Stomach (tissue), 9 donors: ENCODE data around the gene SPNS1. TPM values are rescaled to one million over a fixed set of nuclear protein-coding genes. Genes with fewer than 3 reads are reported as not detected.

Experiments
- DNase-seq, 2 donors: peaks; one replicate each; pipeline versions ENCODE4 v3.0.0 to v3.0.0-alpha.2; 2013 to 2019
- H3K27ac ChIP-seq, 5 donors: fragments of 200-600 bp in 4 of 5; sonication (generic) in 4 of 5; one replicate each; pipeline ENCODE4 v1.5.1; 2013 to 2019; ENCODE audit warnings: mild to moderate bottlenecking in 1 of 5, moderate library complexity in 1 of 5
- H3K27me3 ChIP-seq, 3 donors: fragments of 200-600 bp; sonication (generic); one replicate each; pipeline ENCODE4 v1.5.1; 2017 to 2019; ENCODE audit warnings: mixed run types in 1 of 3
- H3K36me3 ChIP-seq, 4 donors: fragments of 200-600 bp; sonication (generic); 1 replicate in 3 of 4; 2 replicates in 1 of 4; pipeline ENCODE4 v1.5.1; 2016 to 2019
- H3K4me1 ChIP-seq, 4 donors: fragments of 200-600 bp; sonication (generic); one replicate each; pipeline ENCODE4 v1.5.1; 2016 to 2019
- H3K4me3 ChIP-seq, 4 donors: fragments of 200-600 bp; sonication (generic) in 3 of 4; one replicate each; pipeline ENCODE4 v1.5.1; 2016 to 2019; ENCODE audit warnings: mild to moderate bottlenecking in 1 of 4
- H3K9me3 ChIP-seq, 4 donors: fragments of 200-600 bp; sonication (generic); one replicate each; pipeline ENCODE4 v1.5.1; 2016 to 2019
- EP300 ChIP-seq: sonication (generic); formaldehyde crosslinking; IDR thresholded peaks from one replicate; pipeline ENCODE4 v1.6.1; 2017; ENCODE audit warnings: antibody characterized with exemption
- POLR2A ChIP-seq, 4 donors: fragments of 450-650 bp; IDR thresholded peaks; one replicate each; pipeline ENCODE4 v1.6.1; 2016; ENCODE audit warnings: antibody characterized with exemption in 4 of 4, control low read depth in 2 of 4, mild to moderate bottlenecking in 1 of 4, moderate library complexity in 1 of 4
- POLR2AphosphoS5 ChIP-seq, 3 donors: sonication (generic); formaldehyde crosslinking; IDR thresholded peaks; one replicate each; pipeline ENCODE4 v1.6.1; 2016; ENCODE audit warnings: antibody characterized with exemption in 3 of 3
- WGBS, 5 donors: extraction: QIAGEN DNeasy Blood & Tissue Kit in 3 of 5; methylation state at CpG; one replicate each; pipeline versions ENCODE4 v1.1.5 to v1.1.7; 2013 to 2018; 5-methylcytosine and 5-hydroxymethylcytosine counted together
- intact Hi-C: fragments of 100-400 bp; cut with DNase I; formaldehyde crosslinking; loops from one replicate; pipeline ENCODE4 v1.15.1; 2023; ENCODE audit warnings: low total_unique reads
- polyA plus RNA-seq, 3 donors: library from polyadenylated mRNA; stranded (reverse); fragments of 200-250 nt; gene quantifications; one replicate each; pipeline ENCODE4 v1.2.3, GENCODE V29; 2013
- total RNA-seq, 5 donors: library from RNA; depleted of rRNA; stranded (reverse); fragments of >200 nt; gene quantifications; one replicate each; pipeline versions ENCODE4 v1.1.0 to v1.2.3, GENCODE V29; 2014 to 2016
- TF ChIP-seq, protein P1 (sequence below), 7 experiments: fragments of 450-650 bp in 4 of 7; fragments of 200-600 bp in 3 of 7; sonication (generic) in 3 of 7; IDR thresholded peaks; one replicate each; pipeline ENCODE4 v1.5.1; 2016 to 2019; ENCODE audit warnings: antibody characterized with exemption in 7 of 7, control low read depth in 2 of 7, mild to moderate bottlenecking in 1 of 7
- donor health status: healthy with polysubstance abuse.
- donor health status: Bipolar disorder and iron deficiency.
- donor health status: healthy.

The SPNS1 gene
- total and polyA plus RNA-seq, 8 donors = 6.1 to 48.3 (median 20.3) TPM

DNA sequence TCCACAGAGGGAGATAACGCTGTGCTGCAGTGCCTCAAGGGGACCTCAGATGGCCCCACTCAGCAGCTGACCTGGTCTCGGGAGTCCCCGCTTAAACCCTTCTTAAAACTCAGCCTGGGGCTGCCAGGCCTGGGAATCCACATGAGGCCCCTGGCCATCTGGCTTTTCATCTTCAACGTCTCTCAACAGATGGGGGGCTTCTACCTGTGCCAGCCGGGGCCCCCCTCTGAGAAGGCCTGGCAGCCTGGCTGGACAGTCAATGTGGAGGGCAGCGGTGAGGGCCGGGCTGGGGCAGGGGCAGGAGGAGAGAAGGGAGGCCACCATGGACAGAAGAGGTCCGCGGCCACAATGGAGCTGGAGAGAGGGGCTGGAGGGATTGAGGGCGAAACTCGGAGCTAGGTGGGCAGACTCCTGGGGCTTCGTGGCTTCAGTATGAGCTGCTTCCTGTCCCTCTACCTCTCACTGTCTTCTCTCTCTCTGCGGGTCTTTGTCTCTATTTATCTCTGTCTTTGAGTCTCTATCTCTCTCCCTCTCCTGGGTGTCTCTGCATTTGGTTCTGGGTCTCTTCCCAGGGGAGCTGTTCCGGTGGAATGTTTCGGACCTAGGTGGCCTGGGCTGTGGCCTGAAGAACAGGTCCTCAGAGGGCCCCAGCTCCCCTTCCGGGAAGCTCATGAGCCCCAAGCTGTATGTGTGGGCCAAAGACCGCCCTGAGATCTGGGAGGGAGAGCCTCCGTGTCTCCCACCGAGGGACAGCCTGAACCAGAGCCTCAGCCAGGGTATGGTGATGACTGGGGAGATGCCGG, 42.0 kb upstream of the SPNS1 start:
- peak overlapping the region in 1 of 4 donors; percentile 16 for H3K4me3 ChIP-seq
- intact Hi-C loops = loop anchor here (10.0 kb wide), 1 partner anchor 48 kb away; no protein-coding TSS in a partner anchor
- H3K9me3 ChIP-seq = no peaks in the 10 kb centered on the region
- no peak overlapping the region for H3K27ac ChIP-seq
- no peaks in the 10 kb centered on the region for H3K27me3 ChIP-seq
- DNase-seq = no peak
- WGBS, 5 donors = 81 to 91% (median 86%) methylated on average over 19 to 20 of the region's 20 CpGs
- no peak for TF ChIP-seq POLR2AphosphoS5 (IDR thresholded peaks at IDR 0.05)
- TF ChIP-seq POLR2A (IDR thresholded peaks at IDR 0.05) = no peak
- TF ChIP-seq, protein P1, sequence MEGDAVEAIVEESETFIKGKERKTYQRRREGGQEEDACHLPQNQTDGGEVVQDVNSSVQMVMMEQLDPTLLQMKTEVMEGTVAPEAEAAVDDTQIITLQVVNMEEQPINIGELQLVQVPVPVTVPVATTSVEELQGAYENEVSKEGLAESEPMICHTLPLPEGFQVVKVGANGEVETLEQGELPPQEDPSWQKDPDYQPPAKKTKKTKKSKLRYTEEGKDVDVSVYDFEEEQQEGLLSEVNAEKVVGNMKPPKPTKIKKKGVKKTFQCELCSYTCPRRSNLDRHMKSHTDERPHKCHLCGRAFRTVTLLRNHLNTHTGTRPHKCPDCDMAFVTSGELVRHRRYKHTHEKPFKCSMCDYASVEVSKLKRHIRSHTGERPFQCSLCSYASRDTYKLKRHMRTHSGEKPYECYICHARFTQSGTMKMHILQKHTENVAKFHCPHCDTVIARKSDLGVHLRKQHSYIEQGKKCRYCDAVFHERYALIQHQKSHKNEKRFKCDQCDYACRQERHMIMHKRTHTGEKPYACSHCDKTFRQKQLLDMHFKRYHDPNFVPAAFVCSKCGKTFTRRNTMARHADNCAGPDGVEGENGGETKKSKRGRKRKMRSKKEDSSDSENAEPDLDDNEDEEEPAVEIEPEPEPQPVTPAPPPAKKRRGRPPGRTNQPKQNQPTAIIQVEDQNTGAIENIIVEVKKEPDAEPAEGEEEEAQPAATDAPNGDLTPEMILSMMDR (IDR thresholded peaks at IDR 0.05) = no peak
- TF ChIP-seq EP300 = no peak
- H3K4me1 ChIP-seq = peaks cover 4 to 19% (median 12%) of the 10 kb centered on the region in 4 donors
- H3K36me3 ChIP-seq = no peaks in the 10 kb centered on the region

DNA sequence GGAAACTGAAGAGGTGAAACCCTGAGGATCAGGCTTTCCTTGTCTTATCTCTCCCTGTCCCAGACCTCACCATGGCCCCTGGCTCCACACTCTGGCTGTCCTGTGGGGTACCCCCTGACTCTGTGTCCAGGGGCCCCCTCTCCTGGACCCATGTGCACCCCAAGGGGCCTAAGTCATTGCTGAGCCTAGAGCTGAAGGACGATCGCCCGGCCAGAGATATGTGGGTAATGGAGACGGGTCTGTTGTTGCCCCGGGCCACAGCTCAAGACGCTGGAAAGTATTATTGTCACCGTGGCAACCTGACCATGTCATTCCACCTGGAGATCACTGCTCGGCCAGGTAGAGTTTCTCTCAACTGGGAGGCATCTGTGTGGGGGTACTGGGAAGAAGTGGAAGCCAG, 41.4 kb upstream of the SPNS1 start:
- TF ChIP-seq, protein P1 (IDR thresholded peaks at IDR 0.05) = no peak
- TF ChIP-seq EP300 (no peak), POLR2A (IDR thresholded peaks at IDR 0.05) (no peak), POLR2AphosphoS5 (IDR thresholded peaks at IDR 0.05) (no peak)
- 69 to 85% (median 79%) methylated on average over 8 of the region's 8 CpGs for WGBS, 5 donors

DNA sequence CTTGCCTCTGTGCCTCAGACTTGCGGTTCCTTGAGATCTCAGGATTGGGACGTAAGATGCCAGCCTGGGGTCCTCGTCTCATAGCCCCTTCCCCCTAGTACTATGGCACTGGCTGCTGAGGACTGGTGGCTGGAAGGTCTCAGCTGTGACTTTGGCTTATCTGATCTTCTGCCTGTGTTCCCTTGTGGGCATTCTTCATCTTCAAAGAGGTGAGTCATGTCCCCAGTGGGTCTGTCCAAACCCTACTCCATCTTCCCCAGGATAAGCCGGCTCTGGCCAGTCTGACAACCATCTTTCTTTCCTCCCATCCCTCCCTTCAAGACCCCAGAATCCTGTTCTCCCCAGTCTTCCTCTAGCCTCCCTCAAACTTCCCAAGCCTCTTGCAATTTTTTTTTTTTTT, 39.2 kb upstream of the SPNS1 start:
- H3K27ac ChIP-seq = no peak overlapping the region
- H3K9me3 ChIP-seq = no peaks in the 10 kb centered on the region
- TF ChIP-seq POLR2A (IDR thresholded peaks at IDR 0.05) (no peak), POLR2AphosphoS5 (IDR thresholded peaks at IDR 0.05) (no peak), EP300 (no peak)
- TF ChIP-seq, protein P1 (IDR thresholded peaks at IDR 0.05) = no peak
- DNase-seq = no peak
- intact Hi-C loops = loop anchor here (10.0 kb wide), 1 partner anchor 51 kb away; no protein-coding TSS in a partner anchor
- 95 to 100% (median 97%) methylated on average over 4 of the region's 4 CpGs for WGBS, 5 donors
- H3K36me3 ChIP-seq = no peaks in the 10 kb centered on the region
- H3K27me3 ChIP-seq = no peaks in the 10 kb centered on the region
- peaks cover 4 to 19% (median 12%) of the 10 kb centered on the region in 4 donors for H3K4me1 ChIP-seq
- H3K4me3 ChIP-seq = no peak overlapping the region

More for the DNA sequence above, 41.4 kb upstream of the SPNS1 start:
- DNase-seq = no peak
- intact Hi-C loops = loop anchor here (10.0 kb wide), 1 partner anchor 48 kb away; no protein-coding TSS in a partner anchor
- H3K4me1 ChIP-seq = peaks cover 4 to 19% (median 12%) of the 10 kb centered on the region in 4 donors
- H3K9me3 ChIP-seq = no peaks in the 10 kb centered on the region
- H3K4me3 ChIP-seq = no peak overlapping the region
- no peak overlapping the region for H3K27ac ChIP-seq
- no peaks in the 10 kb centered on the region for H3K27me3 ChIP-seq
- H3K36me3 ChIP-seq = no peaks in the 10 kb centered on the region

DNA sequence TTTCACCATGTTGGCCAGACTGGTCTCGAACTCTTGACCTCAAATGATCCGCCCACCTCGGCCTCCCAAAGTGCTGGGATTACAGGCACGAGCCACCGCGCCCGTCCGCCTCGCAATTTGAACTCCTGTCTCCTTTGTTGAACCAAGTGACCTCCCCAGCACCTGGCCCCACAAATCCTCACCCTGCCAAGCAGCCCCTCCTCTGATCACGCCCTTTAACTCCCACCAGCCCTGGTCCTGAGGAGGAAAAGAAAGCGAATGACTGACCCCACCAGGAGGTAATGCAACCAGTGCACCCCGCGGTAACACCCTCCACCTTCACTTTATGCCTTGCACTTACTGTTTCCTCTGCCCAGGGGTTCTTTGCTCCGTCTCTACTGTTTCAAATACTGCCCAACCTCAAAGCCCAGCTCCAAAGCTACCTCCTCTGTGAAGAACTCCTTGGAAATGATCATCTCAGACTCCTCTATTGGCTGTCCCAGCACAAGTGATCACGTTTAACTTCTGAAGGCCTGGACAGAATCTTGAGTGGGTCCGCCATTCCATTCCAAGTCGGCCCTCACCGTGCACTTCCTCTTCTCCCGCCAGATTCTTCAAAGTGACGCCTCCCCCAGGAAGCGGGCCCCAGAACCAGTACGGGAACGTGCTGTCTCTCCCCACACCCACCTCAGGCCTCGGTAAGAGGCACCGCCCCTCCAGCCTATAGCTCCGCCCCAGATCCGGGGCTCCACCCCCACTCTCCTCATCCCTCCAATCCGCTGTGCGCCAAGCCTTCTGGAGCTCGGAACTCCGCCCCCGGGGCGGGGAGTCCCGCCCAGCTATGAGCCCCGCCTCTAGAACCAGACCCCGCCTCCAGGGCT, 38.4 kb upstream of the SPNS1 start:
- H3K9me3 ChIP-seq = no peaks in the 10 kb centered on the region
- no peak overlapping the region for H3K27ac ChIP-seq
- intact Hi-C loops = loop anchor here (10.0 kb wide), 1 partner anchor 51 kb away; no protein-coding TSS in a partner anchor
- TF ChIP-seq POLR2A (IDR thresholded peaks at IDR 0.05) = no peak
- TF ChIP-seq, protein P1 (IDR thresholded peaks at IDR 0.05) = no peak
- peak in 1 of 3 donors; percentile 18 for TF ChIP-seq POLR2AphosphoS5 (IDR thresholded peaks at IDR 0.05)
- no peak for TF ChIP-seq EP300
- H3K4me3 ChIP-seq = peak overlapping the region; percentile 23 to 39 (median 28)
- no peaks in the 10 kb centered on the region for H3K27me3 ChIP-seq
- peaks cover 4 to 19% (median 12%) of the 10 kb centered on the region in 4 donors for H3K4me1 ChIP-seq
- H3K36me3 ChIP-seq = no peaks in the 10 kb centered on the region
- WGBS, 5 donors = 18 to 25% (median 23%) methylated on average over 35 to 36 of the region's 36 CpGs
- peak; percentile 88 to 91 for DNase-seq
